ENCODE results near the gene PIGU.

Gene PIGU

GRCh38 chr20:34704177-34705007 is 27.5 kb upstream of the PIGU start, which contains the start of gene TP53INP2:
TP53INP2 (plus strand) TSS chr20:34704344; CDS start chr20:34708740, 4,396 bp downstream.
- Histone ChIP-seq H3K36me3 (replicated peaks) (no peaks in the 10 kb centered on the region), H3K27me3 (ENCODE audit: low read depth) (no peaks in the 10 kb centered on the region), H3K4me1 (peaks cover 15% of the 10 kb centered on the region), H3K4me3 (peak within 1 kb of the TSS; percentile 73), H3K9me3 (no peaks in the 10 kb centered on the region)
- in situ Hi-C loops (cut with MboI; ENCODE audit: low sequenced_read_pairs) = loop anchor here (5.0 to 25.0 kb wide), 2 partner anchors 167 to 392 kb away; partner anchors contain the start of gene AHCY
- peak; percentile 87 to 96 for DNase-seq (ENCODE audit: low spot score in 2 of 2)

GRCh38 chr20:34703424-34704176 is 26.7 kb upstream of the PIGU start:
- in situ Hi-C loops (cut with MboI; ENCODE audit: low sequenced_read_pairs) = loop anchor here (25.0 kb wide), 1 partner anchor 391 kb away; the partner anchor contains the start of gene AHCY
- DNase-seq (ENCODE audit: low spot score in 2 of 2) = peak in 1 of 2 experiments; percentile 34
- H3K4me3 ChIP-seq = peak overlapping the region; percentile 73
- H3K27me3 ChIP-seq (ENCODE audit: low read depth) = no peaks in the 10 kb centered on the region
- peaks cover 15% of the 10 kb centered on the region for H3K4me1 ChIP-seq
- H3K36me3 ChIP-seq (replicated peaks) = no peaks in the 10 kb centered on the region
- H3K9me3 ChIP-seq = no peaks in the 10 kb centered on the region

GRCh38 chr20:34703061-34703423 is 26.1 kb upstream of the PIGU start:
- H3K9me3 ChIP-seq = no peaks in the 10 kb centered on the region
- H3K36me3 ChIP-seq (replicated peaks) = no peaks in the 10 kb centered on the region
- peaks cover 15% of the 10 kb centered on the region for H3K4me1 ChIP-seq
- H3K27me3 ChIP-seq (ENCODE audit: low read depth) = no peaks in the 10 kb centered on the region
- DNase-seq (ENCODE audit: low spot score in 2 of 2) = no peak
- in situ Hi-C loops (cut with MboI; ENCODE audit: low sequenced_read_pairs) = loop anchor here (25.0 kb wide), 1 partner anchor 391 kb away; the partner anchor contains the start of gene AHCY
- H3K4me3 ChIP-seq = peak overlapping the region; percentile 73; the same call in 1 of the 2 replicates

GRCh38 chr20:34701405-34702085 is 24.7 kb upstream of the PIGU start:
- in situ Hi-C loops (cut with MboI; ENCODE audit: low sequenced_read_pairs) = loop anchor here (25.0 kb wide), 1 partner anchor 389 kb away; the partner anchor contains the start of gene AHCY
- Histone ChIP-seq H3K9me3 (no peaks in the 10 kb centered on the region), H3K27me3 (ENCODE audit: low read depth) (no peaks in the 10 kb centered on the region), H3K36me3 (replicated peaks) (no peaks in the 10 kb centered on the region), H3K4me1 (peaks cover 15% of the 10 kb centered on the region), H3K4me3 (no peak overlapping the region)
- no peak for DNase-seq (ENCODE audit: low spot score in 2 of 2)

GRCh38 chr20:34693414-34693813 is 16.5 kb upstream of the PIGU start:
- DNase-seq (ENCODE audit: low spot score in 2 of 2) = no peak
- Histone ChIP-seq H3K27me3 (ENCODE audit: low read depth) (no peaks in the 10 kb centered on the region), H3K36me3 (replicated peaks) (no peaks in the 10 kb centered on the region), H3K9me3 (no peaks in the 10 kb centered on the region), H3K4me1 (no peaks in the 10 kb centered on the region), H3K4me3 (no peak overlapping the region)
- in situ Hi-C loops (cut with MboI; ENCODE audit: low sequenced_read_pairs) = no loop called here

GRCh38 chr20:34691838-34692237 is 14.9 kb upstream of the PIGU start:
- Histone ChIP-seq H3K4me3 (no peak overlapping the region), H3K27me3 (ENCODE audit: low read depth) (no peaks in the 10 kb centered on the region), H3K9me3 (no peaks in the 10 kb centered on the region), H3K4me1 (no peaks in the 10 kb centered on the region; the same call in 1 of the 2 replicates), H3K36me3 (replicated peaks) (no peaks in the 10 kb centered on the region)
- no peak for DNase-seq (ENCODE audit: low spot score in 2 of 2)
- in situ Hi-C loops (cut with MboI; ENCODE audit: low sequenced_read_pairs) = no loop called here

- H3K36me3 ChIP-seq (replicated peaks) = no peaks in the 10 kb centered on the region
- H3K4me3 ChIP-seq = no peak overlapping the region
- H3K27me3 ChIP-seq (ENCODE audit: low read depth) = no peaks in the 10 kb centered on the region
- no peak for DNase-seq (ENCODE audit: low spot score in 2 of 2)
- no peaks in the 10 kb centered on the region; the same call in 1 of the 2 replicates for H3K4me1 ChIP-seq
- no peaks in the 10 kb centered on the region for H3K9me3 ChIP-seq
- in situ Hi-C loops (cut with MboI; ENCODE audit: low sequenced_read_pairs) = no loop called here
Observed at GRCh38 chr20:34689486-34689885, 12.6 kb upstream of the PIGU start.

- Histone ChIP-seq H3K36me3 (replicated peaks) (no peaks in the 10 kb centered on the region), H3K4me3 (no peak overlapping the region), H3K9me3 (no peaks in the 10 kb centered on the region), H3K27me3 (ENCODE audit: low read depth) (no peaks in the 10 kb centered on the region), H3K4me1 (peaks cover 8% of the 10 kb centered on the region)
- no peak for DNase-seq (ENCODE audit: low spot score in 2 of 2)
- in situ Hi-C loops (cut with MboI; ENCODE audit: low sequenced_read_pairs) = no loop called here
Observed at GRCh38 chr20:34683667-34684066, 6.8 kb upstream of the PIGU start.

- in situ Hi-C loops (cut with MboI; ENCODE audit: low sequenced_read_pairs) = no loop called here
- DNase-seq (ENCODE audit: low spot score in 2 of 2) = no peak
Observed at GRCh38 chr20:34680586-34681175, 3.8 kb upstream of the PIGU start.

GRCh38 chr20:34675993-34676641 is 775 bp downstream of the PIGU start:
- H3K4me1 ChIP-seq = peaks cover 14% of the 10 kb centered on the region
- no peak for DNase-seq (ENCODE audit: low spot score in 2 of 2)
- H3K4me3 ChIP-seq = peak overlapping the region; percentile 87
- no peaks in the 10 kb centered on the region for H3K36me3 ChIP-seq (replicated peaks)
- in situ Hi-C loops (cut with MboI; ENCODE audit: low sequenced_read_pairs) = no loop called here
- H3K9me3 ChIP-seq = no peaks in the 10 kb centered on the region
- H3K27me3 ChIP-seq (ENCODE audit: low read depth) = no peaks in the 10 kb centered on the region

More at GRCh38 chr20:34680586-34681175, 3.8 kb upstream of the PIGU start:
- Histone ChIP-seq H3K36me3 (replicated peaks) (no peaks in the 10 kb centered on the region), H3K4me1 (peaks cover 14% of the 10 kb centered on the region), H3K9me3 (no peaks in the 10 kb centered on the region), H3K27me3 (ENCODE audit: low read depth) (no peaks in the 10 kb centered on the region), H3K4me3 (no peak overlapping the region)

GRCh38 chr20:34675561-34675960 is 1.3 kb downstream of the PIGU start:
- DNase-seq (ENCODE audit: low spot score in 2 of 2) = peak in 1 of 2 experiments; percentile 28
- in situ Hi-C loops (cut with MboI; ENCODE audit: low sequenced_read_pairs) = no loop called here
- Histone ChIP-seq H3K4me1 (peaks cover 11% of the 10 kb centered on the region), H3K9me3 (no peaks in the 10 kb centered on the region), H3K4me3 (no peak overlapping the region), H3K36me3 (replicated peaks) (no peaks in the 10 kb centered on the region), H3K27me3 (ENCODE audit: low read depth) (no peaks in the 10 kb centered on the region)

- in situ Hi-C loops (cut with MboI; ENCODE audit: low sequenced_read_pairs) = no loop called here
- peaks cover 10% of the 10 kb centered on the region for H3K4me1 ChIP-seq
- no peaks in the 10 kb centered on the region for H3K9me3 ChIP-seq
- no peak overlapping the region for H3K4me3 ChIP-seq
- no peaks in the 10 kb centered on the region for H3K36me3 ChIP-seq (replicated peaks)
- no peaks in the 10 kb centered on the region for H3K27me3 ChIP-seq (ENCODE audit: low read depth)
- no peak for DNase-seq (ENCODE audit: low spot score in 2 of 2)
Observed at GRCh38 chr20:34673412-34673811, 3.5 kb downstream of the PIGU start.

- Histone ChIP-seq H3K36me3 (replicated peaks) (no peaks in the 10 kb centered on the region), H3K4me3 (no peak overlapping the region), H3K27me3 (ENCODE audit: low read depth) (no peaks in the 10 kb centered on the region), H3K9me3 (no peaks in the 10 kb centered on the region), H3K4me1 (no peaks in the 10 kb centered on the region)
- in situ Hi-C loops (cut with MboI; ENCODE audit: low sequenced_read_pairs) = no loop called here
- no peak for DNase-seq (ENCODE audit: low spot score in 2 of 2)
Observed at GRCh38 chr20:34669094-34669493, 7.8 kb downstream of the PIGU start.

All from HAP-1 (cell line).